Fibroblast of lung (primary cell): ENCODE measurements around the gene SPDYA. TPM values are rescaled to one million over a fixed set of nuclear protein-coding genes. Genes with fewer than 3 reads are reported as not detected.

Experiments used
- DNase-seq, 2 donors: peaks; one replicate each; pipeline versions ENCODE4 v3.0.0 to v3.0.0-alpha.2; 2010; ENCODE audit warnings: low read depth in 2 of 2
- H2AFZ ChIP-seq: 2 replicates; pipeline ENCODE4 v1.5.1; 2012; ENCODE audit warnings: low read length, control low read depth, inconsistent platforms
- H3K27ac ChIP-seq: 2 replicates; pipeline ENCODE4 v1.5.1; 2011; ENCODE audit warnings: low read length, control low read depth; ENCODE audit not compliant: insufficient read depth
- H3K27me3 ChIP-seq: 2 replicates; pipeline ENCODE4 v1.5.1; 2011; ENCODE audit warnings: mild to moderate bottlenecking, low read length; ENCODE audit not compliant: control insufficient read depth, insufficient read depth
- H3K36me3 ChIP-seq: 2 replicates; pipeline ENCODE4 v1.5.1; 2011; ENCODE audit warnings: low read length; ENCODE audit not compliant: control insufficient read depth, insufficient read depth
- H3K4me1 ChIP-seq: 2 replicates; pipeline ENCODE4 v1.5.1; 2011; ENCODE audit warnings: low read length; ENCODE audit not compliant: control insufficient read depth, insufficient read depth; ENCODE audit errors: extremely low read depth
- H3K4me2 ChIP-seq: 2 replicates; pipeline ENCODE4 v1.5.1; 2011; ENCODE audit warnings: low read length, control low read depth; ENCODE audit not compliant: insufficient read depth; ENCODE audit errors: extremely low read depth
- H3K4me3 ChIP-seq, 4 experiments: fragments of 200-600 bp in 1 of 4; sonication (generic) in 1 of 4; replicated peaks in 1 of 4; 2 replicates each; pipeline ENCODE4 v1.5.1; 2011 to 2016; ENCODE audit warnings: low read length in 4 of 4, low read depth in 3 of 4, mild to moderate bottlenecking in 3 of 4, control low read depth in 2 of 4, inconsistent platforms in 1 of 4, mixed read lengths in 1 of 4; ENCODE audit not compliant: insufficient read depth in 1 of 4; ENCODE audit errors: control extremely low read depth in 1 of 4
- H3K79me2 ChIP-seq: 2 replicates; pipeline ENCODE4 v1.5.1; 2012; ENCODE audit warnings: mild to moderate bottlenecking, low read length, inconsistent platforms; ENCODE audit not compliant: control insufficient read depth, insufficient read depth
- H3K9ac ChIP-seq: 2 replicates; pipeline ENCODE4 v1.5.1; 2011; ENCODE audit warnings: mild to moderate bottlenecking, low read length, control low read depth; ENCODE audit not compliant: insufficient read depth
- H3K9me3 ChIP-seq: 2 replicates; pipeline ENCODE4 v1.5.1; 2012; ENCODE audit warnings: low read depth, low read length; ENCODE audit not compliant: control insufficient read depth, insufficient read depth
- H4K20me1 ChIP-seq: 2 replicates; pipeline ENCODE4 v1.5.1; 2011; ENCODE audit warnings: low read length; ENCODE audit not compliant: control insufficient read depth, insufficient read depth; ENCODE audit errors: extremely low read depth
- CTCF ChIP-seq, 2 donors: IDR thresholded peaks in 1 of 2; conservative IDR thresholded peaks in 1 of 2; 1 replicate in 1 of 2; 2 replicates in 1 of 2; pipeline ENCODE4 v1.5.1; 2011 to 2012; ENCODE audit warnings: low read length in 2 of 2, control low read depth in 1 of 2, inconsistent platforms in 1 of 2, low read depth in 1 of 2, mild to moderate bottlenecking in 1 of 2
- EZH2 ChIP-seq: IDR thresholded peaks from 2 replicates; pipeline ENCODE4 v1.5.1; 2012; ENCODE audit warnings: low read length, control low read depth, mild to moderate bottlenecking; ENCODE audit errors: missing control alignments
- polyA plus RNA-seq, 2 donors: library from polyadenylated mRNA; depleted of rRNA in 1 of 2; stranded (reverse) in 1 of 2; unstranded in 1 of 2; fragments of >200 nt; gene quantifications; 2 replicates each; pipeline ENCODE4 v1.2.1, GENCODE V29; 2011 to 2012; ENCODE audit warnings: missing spikeins in 1 of 2
- total RNA-seq: library from RNA; depleted of rRNA; stranded (reverse); fragments of >200 nt; gene quantifications from 2 replicates; pipeline ENCODE4 v1.2.1, GENCODE V29; 2014

The SPDYA gene
- total and polyA plus RNA-seq, 2 donors (not counting 1 experiment from before 2014, with no cell fraction given), result 0.09 to 0.83 TPM

- H4K20me1 ChIP-seq, result no peaks in the 10 kb centered on the region
- DNase-seq, result no peak
- H3K27me3 ChIP-seq, result no peaks in the 10 kb centered on the region
- H3K4me1 ChIP-seq, result peaks cover 4% of the 10 kb centered on the region
- H3K4me3 ChIP-seq, result no peak overlapping the region
- H3K36me3 ChIP-seq, result no peaks in the 10 kb centered on the region
- peaks cover 25% of the 10 kb centered on the region for H3K79me2 ChIP-seq
- no peak overlapping the region for H3K9ac ChIP-seq
- H2AFZ ChIP-seq, result no peak overlapping the region
- H3K4me2 ChIP-seq, result no peak overlapping the region
- H3K27ac ChIP-seq, result no peak overlapping the region
- TF ChIP-seq EZH2 (no peak), CTCF (conservative IDR thresholded peaks at IDR 0.05 in 1 of 2, IDR thresholded peaks at IDR 0.05 in 1 of 2; ENCODE audit: low read depth in 1 of 2, low read length in 2 of 2) (no peak)
- H3K9me3 ChIP-seq, result no peaks in the 10 kb centered on the region
These were observed 61.0 kb downstream of the SPDYA start for GRCh38 chr2:28871620-28872019.

- DNase-seq, result no peak
- no peaks in the 10 kb centered on the region for H4K20me1 ChIP-seq
- H3K4me1 ChIP-seq, result no peaks in the 10 kb centered on the region
- no peak overlapping the region for H2AFZ ChIP-seq
- no peak overlapping the region for H3K4me3 ChIP-seq
- H3K4me2 ChIP-seq, result no peak overlapping the region
- no peaks in the 10 kb centered on the region for H3K27me3 ChIP-seq
- H3K36me3 ChIP-seq, result no peaks in the 10 kb centered on the region
- H3K27ac ChIP-seq, result no peak overlapping the region
- H3K79me2 ChIP-seq, result no peaks in the 10 kb centered on the region
- no peak for TF ChIP-seq EZH2
- TF ChIP-seq CTCF (conservative IDR thresholded peaks at IDR 0.05 in 1 of 2, IDR thresholded peaks at IDR 0.05 in 1 of 2; ENCODE audit: low read depth in 1 of 2, low read length in 2 of 2), result no peak
- H3K9ac ChIP-seq, result no peak overlapping the region
- H3K9me3 ChIP-seq, result no peaks in the 10 kb centered on the region
These were observed 69.6 kb downstream of the SPDYA start for GRCh38 chr2:28880193-28880592.

GRCh38 chr2:28893488-28893887 lies 82.9 kb downstream of the SPDYA start:
- TF ChIP-seq EZH2, result no peak
- TF ChIP-seq CTCF (conservative IDR thresholded peaks at IDR 0.05 in 1 of 2, IDR thresholded peaks at IDR 0.05 in 1 of 2; ENCODE audit: low read depth in 1 of 2, low read length in 2 of 2), result no peak
- Histone ChIP-seq H3K79me2 (peaks cover 40% of the 10 kb centered on the region), H3K27me3 (no peaks in the 10 kb centered on the region), H2AFZ (no peak overlapping the region), H3K4me2 (no peak overlapping the region), H4K20me1 (peaks cover 13% of the 10 kb centered on the region), H3K4me1 (peaks cover 10% of the 10 kb centered on the region), H3K9me3 (no peaks in the 10 kb centered on the region), H3K36me3 (no peaks in the 10 kb centered on the region), H3K4me3 (no peak overlapping the region), H3K27ac (no peak overlapping the region), H3K9ac (no peak overlapping the region)
- DNase-seq, result no peak
